Thymus (tissue), 11 donors: ENCODE data around the gene ZNF778. TPM values are rescaled to one million over a fixed set of nuclear protein-coding genes. Genes with fewer than 3 reads are reported as not detected.
A peak's percentile ranks its signal among the peaks of the same experiment; 100 is the strongest.
"Not testable (repeated sequence)": the region's sequence is repeated elsewhere in the genome, so short reads cannot be mapped to it uniquely, and the experiment has no call there.

ENCODE experiments used
- DNase-seq, 9 donors: peaks; one replicate each; pipeline ENCODE4 v3.0.0-alpha.2; 2013; ENCODE audit warnings: low spot score in 9 of 9, low read depth in 6 of 9, missing footprints in 1 of 9
- H3K27ac ChIP-seq, 2 donors: one replicate each; pipeline ENCODE4 v1.5.1; 2013; ENCODE audit warnings: control low read depth in 1 of 2, low read depth in 1 of 2, low read length in 1 of 2, mild to moderate bottlenecking in 1 of 2, moderate library complexity in 1 of 2
- H3K27me3 ChIP-seq, 2 donors: one replicate each; pipeline ENCODE4 v1.5.1; 2013; ENCODE audit warnings: low read length in 1 of 2; ENCODE audit not compliant: control insufficient read depth in 2 of 2, insufficient read depth in 1 of 2
- H3K36me3 ChIP-seq, 2 donors: one replicate each; pipeline ENCODE4 v1.5.1; 2013; ENCODE audit warnings: low read length in 1 of 2, mild to moderate bottlenecking in 1 of 2, moderate library complexity in 1 of 2; ENCODE audit not compliant: control insufficient read depth in 2 of 2, insufficient read depth in 2 of 2
- H3K4me1 ChIP-seq, 2 donors: one replicate each; pipeline ENCODE4 v1.5.1; 2013; ENCODE audit warnings: low read length in 2 of 2; ENCODE audit not compliant: control insufficient read depth in 2 of 2, insufficient read depth in 2 of 2
- H3K4me3 ChIP-seq, 2 donors: one replicate each; pipeline ENCODE4 v1.5.1; 2013; ENCODE audit warnings: low read length in 2 of 2, control low read depth in 1 of 2, mild to moderate bottlenecking in 1 of 2
- H3K9me3 ChIP-seq, 2 donors: one replicate each; pipeline ENCODE4 v1.5.1; 2013; ENCODE audit warnings: low read length in 1 of 2, mild to moderate bottlenecking in 1 of 2; ENCODE audit not compliant: control insufficient read depth in 2 of 2, insufficient read depth in 1 of 2
- WGBS: extraction: QIAGEN DNeasy Blood & Tissue Kit; methylation state at CpG from one replicate; pipeline ENCODE4 v1.1.7; 2013; 5-methylcytosine and 5-hydroxymethylcytosine counted together
- polyA plus RNA-seq: library from polyadenylated mRNA; stranded (reverse); fragments of 200-250 nt; gene quantifications from one replicate; pipeline ENCODE4 v1.2.3, GENCODE V29; 2013
- total RNA-seq: library from RNA; stranded (reverse); fragments of 120-200 nt; gene quantifications from one replicate; pipeline ENCODE4 v1.2.4, GENCODE V29; 2013
- donor health status: healthy.

ZNF778 gene
- total and polyA plus RNA-seq, 2 donors: 2.4 to 2.9 TPM

GRCh38 chr16:89224665-89225064 is 7.2 kb downstream of the ZNF778 start:
- no peaks in the 10 kb centered on the region for H3K27me3 ChIP-seq
- DNase-seq: no peak
- H3K9me3 ChIP-seq: peaks cover 1 to 15% of the 10 kb centered on the region in 2 donors
- peaks cover 59% of the 10 kb centered on the region in 2 donors for H3K36me3 ChIP-seq
- no peak overlapping the region for H3K27ac ChIP-seq
- no peak overlapping the region for H3K4me3 ChIP-seq
- WGBS: over 99% methylated on average over 10 of the region's 10 CpGs
- no peaks in the 10 kb centered on the region for H3K4me1 ChIP-seq

DNA sequence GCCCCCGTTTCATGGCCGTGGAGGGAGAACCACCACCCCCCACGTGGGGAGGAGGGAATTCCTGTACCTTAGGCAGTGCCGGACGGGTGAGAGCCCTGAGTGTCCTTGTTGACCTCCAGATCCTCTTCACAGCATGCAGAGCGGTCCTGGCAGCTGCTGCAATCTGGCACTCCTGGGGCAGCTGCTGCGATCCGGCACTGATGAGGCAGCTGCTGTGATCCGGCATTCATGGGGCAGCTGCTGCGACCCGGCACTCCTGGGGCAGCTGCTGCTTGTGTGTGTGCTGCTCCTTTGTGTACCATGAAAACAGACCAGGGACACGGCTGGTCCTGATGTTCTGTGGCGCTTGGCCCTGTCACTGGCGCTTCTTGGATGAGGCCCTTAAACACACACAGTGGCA is 12.8 kb downstream of the ZNF778 start:
- Histone ChIP-seq H3K4me3 (no peak overlapping the region), H3K36me3 (peaks cover 54 to 62% of the 10 kb centered on the region in 2 donors), H3K27me3 (no peaks in the 10 kb centered on the region), H3K9me3 (peaks cover 4 to 17% of the 10 kb centered on the region in 2 donors), H3K27ac (no peak overlapping the region), H3K4me1 (no peaks in the 10 kb centered on the region)
- DNase-seq: no peak
- whole genome bisulfite sequencing: 97% methylated on average over 14 of the region's 14 CpGs

DNA sequence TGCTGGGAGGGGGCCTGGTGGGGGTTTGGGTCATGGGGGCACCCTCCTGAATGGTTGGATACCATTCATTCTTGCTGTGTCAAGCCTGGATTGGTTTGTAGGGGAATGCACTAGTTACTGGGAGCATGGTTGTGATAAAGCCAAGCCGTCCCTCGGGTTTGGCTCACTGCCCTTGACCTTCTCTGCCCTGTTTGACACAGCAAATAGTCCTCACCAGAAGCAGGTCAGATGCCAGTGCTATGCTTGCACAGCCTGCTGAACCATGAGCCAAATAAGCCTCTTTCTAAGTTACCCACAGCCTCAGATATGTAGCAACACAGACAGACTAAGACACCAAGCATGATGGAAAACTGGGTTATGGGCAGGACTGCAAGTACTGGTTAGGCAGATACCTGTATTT is 14.6 kb downstream of the ZNF778 start:
- Histone ChIP-seq H3K4me1 (no peaks in the 10 kb centered on the region), H3K9me3 (peaks cover 2 to 11% of the 10 kb centered on the region in 2 donors), H3K4me3 (no peak overlapping the region), H3K27ac (no peak overlapping the region), H3K27me3 (no peaks in the 10 kb centered on the region), H3K36me3 (peaks cover 43 to 49% of the 10 kb centered on the region in 2 donors)
- no peak for DNase-seq
- 97% methylated on average over 2 of the region's 2 CpGs for WGBS

DNA sequence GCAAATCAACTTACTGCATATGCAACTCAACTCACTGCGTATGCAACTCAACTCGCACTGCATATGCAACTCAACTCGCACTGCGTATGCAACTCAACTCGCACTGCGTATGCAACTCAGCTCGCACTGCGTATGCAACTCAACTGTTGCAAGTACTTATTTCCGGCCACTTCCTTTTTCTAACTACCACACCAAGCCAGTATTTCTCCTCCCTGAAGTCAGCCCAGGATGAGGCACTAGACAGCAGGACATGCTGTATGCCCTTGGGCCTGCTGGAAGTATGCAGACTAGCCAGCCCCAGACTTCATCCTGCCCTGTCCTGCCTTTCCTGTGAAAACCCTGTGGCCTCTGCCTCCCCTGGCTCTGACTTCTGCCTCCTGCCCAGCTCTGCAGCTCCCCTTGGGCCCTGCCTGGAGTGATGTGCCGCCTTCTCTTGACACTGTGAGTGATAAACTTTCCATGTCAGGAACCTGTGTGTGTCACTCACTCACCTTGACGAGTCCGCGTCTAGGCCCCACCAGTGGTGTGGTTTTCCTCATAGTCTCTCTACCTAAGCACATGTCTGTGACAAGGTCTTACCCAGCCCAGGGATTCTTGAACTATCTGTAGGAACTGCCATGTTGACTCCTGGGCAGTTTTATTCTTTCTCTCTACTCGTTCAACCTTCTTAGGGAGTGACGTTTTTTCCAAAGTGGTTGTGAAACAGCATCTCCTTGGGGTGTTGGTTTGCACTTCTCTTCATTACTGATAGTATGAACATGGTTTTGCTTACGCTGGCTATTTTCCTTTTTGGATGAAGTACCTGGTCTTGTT is 16.4 kb downstream of the ZNF778 start:
- Histone ChIP-seq H3K27ac (no peak overlapping the region), H3K36me3 (peaks cover 26 to 31% of the 10 kb centered on the region in 2 donors), H3K27me3 (no peaks in the 10 kb centered on the region), H3K9me3 (peaks cover 2 to 5% of the 10 kb centered on the region in 2 donors), H3K4me3 (no peak overlapping the region), H3K4me1 (no peaks in the 10 kb centered on the region)
- WGBS: 99% methylated on average over 16 of the region's 16 CpGs
- DNase-seq: no peak

- Histone ChIP-seq H3K27me3 (no peaks in the 10 kb centered on the region), H3K4me3 (no peak overlapping the region), H3K27ac (no peak overlapping the region), H3K36me3 (peaks cover 7 to 9% of the 10 kb centered on the region in 2 donors), H3K9me3 (peaks cover 0 to 2% of the 10 kb centered on the region in 2 donors), H3K4me1 (peaks cover 4 to 12% of the 10 kb centered on the region in 2 donors)
- DNase-seq: no peak
- 99% methylated on average over 3 of the region's 3 CpGs for WGBS
Measured at GRCh38 chr16:89237733-89238132, 20.2 kb downstream of the ZNF778 start.

GRCh38 chr16:89241187-89242007 is 23.9 kb downstream of the ZNF778 start:
- DNase-seq: peak; percentile 58 to 90 (median 77)
- H3K27ac ChIP-seq: peak overlapping the region; percentile 99
- WGBS: 14% methylated on average over 38 of the region's 39 CpGs

DNA sequence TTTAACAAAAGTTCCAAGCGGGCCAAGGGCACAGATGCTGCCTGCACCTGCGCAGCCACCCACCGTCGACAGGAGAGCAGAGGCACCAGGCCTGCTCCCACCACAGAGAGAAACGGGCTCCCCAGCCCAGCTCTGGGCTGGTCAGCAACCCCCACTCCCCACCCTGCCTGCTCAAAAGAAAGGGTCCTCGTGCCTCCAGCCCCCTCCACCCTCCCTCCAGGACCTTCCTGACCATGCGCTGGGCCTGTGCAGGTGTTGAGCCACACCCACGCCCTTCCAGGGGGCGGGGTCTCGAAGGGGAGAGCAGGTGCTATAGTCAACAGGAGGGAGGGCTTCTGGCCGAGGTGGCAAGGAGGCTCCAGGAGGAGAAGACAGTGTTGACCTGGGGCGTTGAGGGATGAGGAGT is 25.3 kb downstream of the ZNF778 start:
- no peak for DNase-seq
- Histone ChIP-seq H3K36me3 (no peaks in the 10 kb centered on the region), H3K27me3 (peaks cover 12 to 26% of the 10 kb centered on the region in 2 donors), H3K27ac (no peak overlapping the region), H3K4me3 (no peak overlapping the region), H3K4me1 (peaks cover 4 to 17% of the 10 kb centered on the region in 2 donors), H3K9me3 (peaks cover 2 to 8% of the 10 kb centered on the region in 2 donors)
- WGBS: 64% methylated on average over 12 of the region's 12 CpGs

More at GRCh38 chr16:89241187-89242007, 23.9 kb downstream of the ZNF778 start:
- Histone ChIP-seq H3K36me3 (no peaks in the 10 kb centered on the region), H3K4me1 (peaks cover 4 to 12% of the 10 kb centered on the region in 2 donors), H3K27me3 (peaks cover 0 to 14% of the 10 kb centered on the region in 2 donors), H3K9me3 (peaks cover 0 to 1% of the 10 kb centered on the region in 2 donors), H3K4me3 (peak overlapping the region; percentile 83 to 85)

DNA sequence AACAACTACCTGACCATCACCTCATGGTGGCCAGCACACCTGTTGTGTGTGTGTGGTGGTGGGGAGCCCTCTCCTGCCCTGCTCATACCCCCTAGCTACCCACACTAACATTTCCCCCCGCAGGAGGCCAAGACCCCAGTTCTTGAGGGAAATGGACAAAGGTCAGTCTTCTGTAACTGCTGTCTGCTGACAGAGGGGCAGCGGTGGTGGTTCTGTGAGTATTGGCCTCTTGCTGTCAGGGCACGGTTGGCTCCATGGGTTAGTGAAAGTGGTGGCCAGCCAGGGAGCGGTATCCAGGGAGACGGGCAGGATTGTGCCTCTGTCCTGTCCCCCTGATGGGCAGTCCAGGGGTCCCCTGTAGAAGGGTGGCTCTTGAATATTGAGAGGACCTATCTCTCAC is 26.2 kb downstream of the ZNF778 start:
- Histone ChIP-seq H3K4me1 (peaks cover 4 to 20% of the 10 kb centered on the region in 2 donors), H3K27me3 (peaks cover 17 to 35% of the 10 kb centered on the region in 2 donors), H3K36me3 (no peaks in the 10 kb centered on the region), H3K27ac (no peak overlapping the region), H3K4me3 (no peak overlapping the region), H3K9me3 (peaks cover 5 to 16% of the 10 kb centered on the region in 2 donors)
- 92% methylated on average over 5 of the region's 5 CpGs for WGBS
- no peak for DNase-seq

DNA sequence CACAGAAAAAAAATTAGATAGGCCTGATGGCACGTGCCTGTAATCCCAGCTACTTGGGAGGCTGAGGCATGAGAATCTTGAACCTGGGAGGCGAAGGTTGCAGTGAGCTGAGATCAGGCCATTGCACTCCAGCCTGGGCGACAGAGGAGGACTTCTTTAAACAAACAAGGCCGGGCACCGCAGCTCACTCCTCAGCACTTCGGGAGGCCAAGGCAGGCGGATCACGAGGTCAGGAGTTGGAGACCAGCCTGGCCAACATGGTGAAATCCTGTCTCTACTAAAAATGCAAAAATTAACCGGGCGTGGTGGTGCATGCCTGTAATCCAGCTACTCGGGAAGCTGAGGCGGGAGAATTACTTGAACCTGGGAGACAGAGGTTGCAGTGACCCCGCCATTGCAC is 26.8 kb downstream of the ZNF778 start:
- Histone ChIP-seq H3K9me3 (peaks cover 7 to 22% of the 10 kb centered on the region in 2 donors), H3K27me3 (peaks cover 18 to 40% of the 10 kb centered on the region in 2 donors), H3K4me1 (peaks cover 4 to 20% of the 10 kb centered on the region in 2 donors)
- not testable (repeated sequence) for H3K4me3 ChIP-seq, DNase-seq, H3K36me3 ChIP-seq, H3K27ac ChIP-seq
- 93% methylated on average over 13 of the region's 13 CpGs for WGBS
